KMS-11 (cell line): ENCODE measurements around the gene DMC1.

Experiments used
- H2AFZ ChIP-seq: fragments of 200-600 bp; sonication (generic); 2 replicates; pipeline ENCODE4 v1.6.1; 2016; ENCODE audit warnings: antibody characterized with exemption, mixed run types, low read depth
- H3K27ac ChIP-seq: fragments of 200-600 bp; sonication (generic); 2 replicates; pipeline ENCODE4 v1.6.1; 2016; ENCODE audit warnings: mild to moderate bottlenecking, mixed run types
- H3K27me3 ChIP-seq: fragments of 200-600 bp; sonication (generic); 2 replicates; pipeline ENCODE4 v1.6.1; 2017; ENCODE audit warnings: mild to moderate bottlenecking, low read depth, mixed run types, moderate library complexity; ENCODE audit not compliant: insufficient read depth
- H3K36me3 ChIP-seq: fragments of 200-600 bp; sonication (generic); 2 replicates; pipeline ENCODE4 v1.6.1; 2017; ENCODE audit warnings: mild to moderate bottlenecking, mixed run types; ENCODE audit not compliant: insufficient read depth
- H3K4me1 ChIP-seq: fragments of 200-600 bp; sonication (generic); 2 replicates; pipeline ENCODE4 v1.6.1; 2016; ENCODE audit warnings: mild to moderate bottlenecking, low read depth, mixed run types; ENCODE audit not compliant: poor library complexity, severe bottlenecking
- H3K4me2 ChIP-seq: fragments of 200-600 bp; sonication (generic); 2 replicates; pipeline ENCODE4 v1.7.0; 2016; ENCODE audit warnings: mild to moderate bottlenecking, mixed run types
- H3K4me3 ChIP-seq: fragments of 200-600 bp; sonication (generic); IDR thresholded peaks from 2 replicates; pipeline ENCODE4 v1.6.1; 2017; ENCODE audit warnings: low read depth, low read length, mixed read lengths; ENCODE audit not compliant: insufficient read depth
- H3K79me2 ChIP-seq: fragments of 200-600 bp; sonication (generic); 2 replicates; pipeline ENCODE4 v1.6.1; 2016; ENCODE audit warnings: low read depth, mixed run types; ENCODE audit not compliant: insufficient read depth
- H3K9ac ChIP-seq: fragments of 200-600 bp; sonication (generic); 2 replicates; pipeline ENCODE4 v1.6.1; 2016; ENCODE audit warnings: mild to moderate bottlenecking, mixed run types
- H4K20me1 ChIP-seq: fragments of 200-600 bp; sonication (generic); 2 replicates; pipeline ENCODE4 v1.6.1; 2016; ENCODE audit warnings: mild to moderate bottlenecking, mixed run types; ENCODE audit not compliant: insufficient read depth
- TF ChIP-seq, protein P1 (sequence below): fragments of 200-600 bp; sonication (generic); conservative IDR thresholded peaks from 2 replicates; pipeline ENCODE4 v1.6.1; 2017; ENCODE audit warnings: low read depth, mild to moderate bottlenecking, antibody characterized with exemption, low read length, moderate library complexity, mixed read lengths

The DMC1 gene

DNA sequence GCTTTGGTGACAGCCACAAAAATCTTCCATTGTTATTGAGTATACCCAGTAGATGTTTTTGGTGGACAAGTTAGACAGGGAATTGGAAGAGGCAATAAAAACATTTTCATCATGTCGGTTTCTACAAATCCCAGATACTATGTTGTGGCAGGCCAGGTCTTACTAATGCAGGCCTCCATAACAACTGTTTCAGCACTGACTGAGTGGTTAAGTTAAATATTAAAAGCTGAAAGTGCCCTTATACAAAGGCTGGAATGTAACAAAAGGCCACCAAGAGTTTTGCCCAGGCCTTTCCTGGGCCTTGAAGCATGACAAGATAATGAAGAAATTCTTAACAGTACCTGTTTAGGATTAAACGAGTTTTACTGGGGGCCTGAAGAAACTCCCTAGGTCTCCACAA is 29.3 kb downstream of the DMC1 start:
- no peaks in the 10 kb centered on the region for H3K27me3 ChIP-seq
- no peak overlapping the region for H3K9ac ChIP-seq
- H4K20me1 ChIP-seq: no peaks in the 10 kb centered on the region
- H3K4me3 ChIP-seq: no peak overlapping the region
- no peaks in the 10 kb centered on the region for H3K79me2 ChIP-seq
- H3K27ac ChIP-seq: no peak overlapping the region
- no peaks in the 10 kb centered on the region; the same call in 1 of the 2 replicates for H3K36me3 ChIP-seq
- no peaks in the 10 kb centered on the region for H3K4me1 ChIP-seq
- no peak overlapping the region for H2AFZ ChIP-seq
- TF ChIP-seq, protein P1, sequence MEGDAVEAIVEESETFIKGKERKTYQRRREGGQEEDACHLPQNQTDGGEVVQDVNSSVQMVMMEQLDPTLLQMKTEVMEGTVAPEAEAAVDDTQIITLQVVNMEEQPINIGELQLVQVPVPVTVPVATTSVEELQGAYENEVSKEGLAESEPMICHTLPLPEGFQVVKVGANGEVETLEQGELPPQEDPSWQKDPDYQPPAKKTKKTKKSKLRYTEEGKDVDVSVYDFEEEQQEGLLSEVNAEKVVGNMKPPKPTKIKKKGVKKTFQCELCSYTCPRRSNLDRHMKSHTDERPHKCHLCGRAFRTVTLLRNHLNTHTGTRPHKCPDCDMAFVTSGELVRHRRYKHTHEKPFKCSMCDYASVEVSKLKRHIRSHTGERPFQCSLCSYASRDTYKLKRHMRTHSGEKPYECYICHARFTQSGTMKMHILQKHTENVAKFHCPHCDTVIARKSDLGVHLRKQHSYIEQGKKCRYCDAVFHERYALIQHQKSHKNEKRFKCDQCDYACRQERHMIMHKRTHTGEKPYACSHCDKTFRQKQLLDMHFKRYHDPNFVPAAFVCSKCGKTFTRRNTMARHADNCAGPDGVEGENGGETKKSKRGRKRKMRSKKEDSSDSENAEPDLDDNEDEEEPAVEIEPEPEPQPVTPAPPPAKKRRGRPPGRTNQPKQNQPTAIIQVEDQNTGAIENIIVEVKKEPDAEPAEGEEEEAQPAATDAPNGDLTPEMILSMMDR: no peak
- no peak overlapping the region for H3K4me2 ChIP-seq

DNA sequence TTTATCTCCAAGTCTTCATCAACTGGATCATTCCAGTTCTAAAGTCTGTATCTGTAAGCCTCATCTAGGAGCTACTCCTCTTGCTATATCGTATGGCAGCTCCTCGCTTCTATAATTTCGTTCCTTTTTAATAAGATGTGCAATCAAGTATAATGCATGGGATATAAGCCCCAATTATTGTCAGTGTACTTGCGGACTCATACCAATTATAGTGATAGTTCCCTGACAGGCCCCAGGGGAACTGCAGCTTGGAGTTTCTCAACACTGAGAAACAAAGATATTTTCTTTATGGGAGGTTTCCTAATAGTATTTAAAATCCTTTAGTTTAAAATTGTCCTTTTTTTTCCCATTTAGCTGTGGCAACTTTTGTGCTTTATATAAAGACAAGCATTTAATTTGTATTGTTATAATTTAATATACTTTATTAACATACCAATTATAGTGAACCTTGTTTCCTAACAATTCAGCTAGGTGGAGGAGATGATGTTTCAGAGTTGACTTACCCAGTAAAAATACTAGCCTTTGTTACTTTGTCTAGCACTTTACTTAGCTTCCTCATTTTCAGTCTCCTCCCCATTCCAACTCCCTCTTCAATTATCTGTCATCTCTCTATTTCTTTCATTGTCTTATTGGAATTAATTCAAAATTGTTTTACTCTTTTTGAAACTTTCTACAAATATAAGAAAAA is 38.6 kb downstream of the DMC1 start:
- Histone ChIP-seq H3K27ac (no peak overlapping the region), H3K4me2 (no peak overlapping the region)
- TF ChIP-seq, protein P1: no peak

DNA sequence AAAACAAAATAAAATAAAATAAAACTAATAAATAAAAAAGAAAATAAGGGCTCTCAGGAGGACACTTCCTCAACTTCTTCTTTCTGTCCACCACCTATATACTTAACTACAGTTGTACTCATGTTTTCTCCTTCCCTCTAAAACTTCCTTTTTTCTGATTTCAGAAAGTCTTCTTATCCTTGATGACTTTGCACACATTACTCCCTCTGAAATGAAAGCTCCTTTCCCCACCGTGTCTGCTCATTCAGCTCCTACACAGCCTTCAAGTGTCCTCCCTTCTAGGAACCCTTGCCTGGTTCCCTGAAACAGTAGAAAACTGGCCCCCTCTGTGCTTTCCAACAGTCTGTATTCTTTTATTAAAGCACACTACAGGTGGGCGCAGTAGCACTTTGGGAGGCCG is 45.6 kb downstream of the DMC1 start:
- Histone ChIP-seq H2AFZ (no peak overlapping the region), H3K36me3 (no peaks in the 10 kb centered on the region), H4K20me1 (no peaks in the 10 kb centered on the region), H3K4me2 (no peak overlapping the region), H3K79me2 (no peaks in the 10 kb centered on the region), H3K4me3 (no peak overlapping the region), H3K4me1 (no peaks in the 10 kb centered on the region), H3K27me3 (no peaks in the 10 kb centered on the region), H3K9ac (no peak overlapping the region), H3K27ac (no peak overlapping the region)
- TF ChIP-seq, protein P1: no peak

More for the DNA sequence above, 38.6 kb downstream of the DMC1 start:
- Histone ChIP-seq H3K4me3 (no peak overlapping the region), H3K27me3 (no peaks in the 10 kb centered on the region), H3K9ac (no peak overlapping the region), H3K36me3 (no peaks in the 10 kb centered on the region), H3K79me2 (no peaks in the 10 kb centered on the region), H3K4me1 (no peaks in the 10 kb centered on the region), H2AFZ (no peak overlapping the region), H4K20me1 (no peaks in the 10 kb centered on the region)

DNA sequence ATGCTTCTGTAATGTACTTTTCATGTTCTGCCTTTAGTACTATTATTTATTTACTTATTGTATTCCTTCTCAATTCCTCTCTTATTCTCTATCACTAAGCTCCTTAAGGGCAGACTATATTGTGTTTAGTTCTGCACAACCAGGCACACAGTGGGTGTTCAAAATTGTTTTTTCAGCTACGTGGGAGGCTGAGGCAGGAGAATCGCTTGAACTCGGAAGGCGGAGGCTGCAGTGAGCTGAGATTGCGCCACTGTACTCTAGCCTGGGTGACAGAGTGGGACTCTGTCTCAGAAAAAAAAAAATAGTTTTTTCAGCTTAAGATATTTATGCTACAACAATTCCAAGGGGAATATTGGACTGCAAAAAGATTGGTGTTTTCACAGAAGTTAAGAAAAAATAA is 46.5 kb downstream of the DMC1 start:
- H3K27ac ChIP-seq: no peak overlapping the region
- H2AFZ ChIP-seq: no peak overlapping the region

More for the DNA sequence above, 46.5 kb downstream of the DMC1 start:
- Histone ChIP-seq H3K4me2 (no peak overlapping the region), H3K79me2 (no peaks in the 10 kb centered on the region), H3K9ac (no peak overlapping the region), H3K27me3 (no peaks in the 10 kb centered on the region), H3K4me3 (no peak overlapping the region), H3K4me1 (no peaks in the 10 kb centered on the region), H3K36me3 (no peaks in the 10 kb centered on the region), H4K20me1 (no peaks in the 10 kb centered on the region)
- TF ChIP-seq, protein P1: no peak
